GM19467 (cell line): ENCODE measurements around the gene PDGFD.
"Not testable (repeated sequence)": the region's sequence is repeated elsewhere in the genome, so short reads cannot be mapped to it uniquely, and the experiment has no call there.

Experiments
- ATAC-seq: cut with Tn5 transposase; IDR thresholded peaks from one replicate; pipeline ENCODE4 v1.9.1; 2021; ENCODE audit warnings: mild to moderate bottlenecking, moderate library complexity; ENCODE audit not compliant: unreplicated experiment

The PDGFD gene

GRCh38 chr11:104057908-104058307 lies 106.0 kb downstream of the PDGFD start:
- no peak for ATAC-seq

DNA sequence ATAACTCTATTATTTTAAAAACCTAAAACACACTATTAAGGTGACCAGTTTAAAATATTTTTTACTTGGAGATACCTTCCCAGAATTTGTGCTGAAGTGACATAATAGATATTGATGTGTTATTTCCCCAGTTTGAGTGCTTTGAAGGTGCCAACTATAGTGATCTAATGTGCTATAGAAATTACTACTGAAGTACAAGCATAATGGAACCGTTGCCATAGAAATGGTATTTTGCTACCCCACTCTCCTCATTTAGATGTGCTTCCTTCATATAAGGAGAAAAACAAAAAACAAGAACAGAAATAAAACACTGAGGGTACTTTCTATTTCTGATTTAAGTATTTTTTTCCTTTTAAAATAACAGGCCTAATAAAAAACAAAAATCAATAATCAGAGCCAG lies 108.4 kb downstream of the PDGFD start:
- no peak for ATAC-seq

DNA sequence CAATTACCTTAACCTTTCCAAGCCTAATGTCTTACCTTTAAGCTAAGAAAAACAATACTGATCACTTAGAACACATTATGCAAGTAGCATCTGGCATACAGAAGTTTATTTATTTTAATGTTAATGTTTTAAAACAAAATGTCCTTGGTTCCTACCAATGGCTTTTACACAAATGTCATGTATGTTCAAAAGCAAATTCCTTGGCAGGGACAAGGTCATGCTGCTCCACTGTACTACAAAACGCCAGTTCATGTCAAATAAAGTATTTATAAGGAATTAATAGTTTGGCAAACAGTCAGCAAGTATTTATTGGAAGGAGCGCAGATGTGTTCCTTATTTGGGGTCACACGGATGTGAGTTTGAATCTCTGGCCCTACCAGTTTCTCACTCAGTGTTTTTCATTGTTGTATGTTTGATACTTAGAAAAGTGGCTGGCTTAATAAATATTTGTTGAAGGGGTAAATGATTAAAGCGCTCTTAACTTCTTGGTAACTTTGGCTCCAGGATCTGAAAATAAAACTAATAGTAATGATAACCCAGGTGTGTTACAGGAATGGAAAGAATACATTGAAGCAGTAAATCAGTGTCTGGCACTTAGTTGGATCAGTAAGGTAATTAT lies 108.9 kb downstream of the PDGFD start:
- no peak for ATAC-seq

- ATAC-seq, result no peak
Measured at GRCh38 chr11:104053743-104054478, 110.0 kb downstream of the PDGFD start.

GRCh38 chr11:104051778-104052177 lies 112.2 kb downstream of the PDGFD start:
- no peak for ATAC-seq

DNA sequence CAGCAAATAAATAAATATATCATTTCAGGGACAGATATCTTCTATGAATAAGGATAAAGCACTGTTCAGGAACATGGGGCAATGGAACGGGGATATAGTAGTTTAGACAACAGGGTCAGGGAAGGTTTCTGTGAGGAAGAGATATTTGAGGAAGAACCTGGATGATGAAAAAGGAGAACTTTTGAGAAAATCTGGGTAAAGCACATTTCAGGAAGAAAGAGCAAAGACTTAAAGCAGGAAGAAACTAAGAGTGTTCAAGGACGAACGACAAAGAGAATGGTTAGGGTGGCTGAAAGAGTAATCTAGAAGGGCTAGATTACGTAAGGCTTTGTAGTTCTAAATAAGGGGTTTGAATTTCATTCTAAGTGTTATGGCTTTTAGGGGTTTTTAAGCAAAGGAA lies 114.8 kb downstream of the PDGFD start:
- ATAC-seq, result no peak

GRCh38 chr11:104046858-104047257 lies 117.1 kb downstream of the PDGFD start:
- not testable (repeated sequence) for ATAC-seq

DNA sequence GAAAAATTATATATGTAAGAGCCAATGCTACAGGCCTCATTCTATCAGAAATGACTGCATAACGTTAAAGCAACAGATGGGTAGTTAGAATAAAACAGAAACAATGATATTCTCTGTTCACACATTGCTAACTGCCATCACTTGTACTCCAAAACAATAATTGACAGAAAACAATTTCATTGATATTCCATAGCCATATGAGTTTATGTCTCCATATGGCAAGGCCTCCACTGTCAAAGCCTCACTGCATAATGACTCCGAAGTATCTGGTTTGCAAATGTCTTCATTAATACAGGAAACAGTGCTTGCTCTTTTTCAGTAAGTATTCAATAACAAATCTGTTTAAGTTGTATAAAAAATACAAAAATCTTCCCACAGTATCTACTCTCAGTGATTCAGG lies 117.6 kb downstream of the PDGFD start:
- ATAC-seq, result no peak

DNA sequence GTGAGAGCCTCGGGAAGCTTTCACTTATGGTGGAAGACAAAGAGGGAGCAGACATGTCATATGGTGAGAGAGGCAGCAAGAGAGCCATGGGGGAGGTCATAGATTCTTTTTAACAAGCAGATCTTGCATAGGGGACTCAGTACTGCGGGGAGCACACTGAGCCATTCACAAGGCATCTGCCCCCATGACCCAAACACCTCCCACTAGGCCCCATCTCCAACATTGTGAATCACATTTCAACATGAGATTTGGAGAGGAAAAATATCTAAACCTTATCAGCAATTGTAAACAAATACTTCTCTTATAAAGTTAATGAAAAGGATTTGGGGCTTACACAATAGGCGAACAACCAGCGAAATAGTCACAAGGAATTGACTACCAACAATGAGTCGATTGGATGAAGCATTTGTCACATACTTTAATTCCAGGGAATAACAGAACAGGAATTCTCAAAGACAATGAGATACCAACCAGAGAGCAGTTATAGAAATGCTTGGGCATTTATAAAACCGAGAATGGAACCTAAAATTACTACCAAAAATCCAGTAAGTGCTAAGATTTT lies 120.2 kb downstream of the PDGFD start:
- no peak for ATAC-seq

DNA sequence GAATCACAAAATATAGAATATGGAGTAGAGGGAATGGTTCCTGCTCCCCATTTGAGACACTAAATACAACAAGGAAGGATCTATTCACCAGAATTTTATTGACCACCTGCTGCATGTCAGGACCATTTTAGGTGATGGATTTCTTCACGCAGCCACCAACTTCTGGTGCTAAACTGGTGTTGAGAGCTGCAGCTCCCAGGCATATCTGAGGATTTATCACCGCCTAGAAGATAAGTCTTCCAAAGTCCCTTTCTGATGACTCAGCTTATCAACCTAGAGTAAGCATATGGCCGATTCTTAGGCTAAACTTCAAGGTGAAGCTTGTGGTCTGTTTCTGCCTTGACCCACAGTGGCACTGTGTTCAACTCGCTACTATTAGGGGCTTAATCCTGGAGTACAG lies 120.8 kb downstream of the PDGFD start:
- no peak for ATAC-seq

GRCh38 chr11:104041792-104042191 lies 122.2 kb downstream of the PDGFD start:
- ATAC-seq, result no peak

GRCh38 chr11:104036995-104037394 lies 127.0 kb downstream of the PDGFD start:
- ATAC-seq, result no peak

DNA sequence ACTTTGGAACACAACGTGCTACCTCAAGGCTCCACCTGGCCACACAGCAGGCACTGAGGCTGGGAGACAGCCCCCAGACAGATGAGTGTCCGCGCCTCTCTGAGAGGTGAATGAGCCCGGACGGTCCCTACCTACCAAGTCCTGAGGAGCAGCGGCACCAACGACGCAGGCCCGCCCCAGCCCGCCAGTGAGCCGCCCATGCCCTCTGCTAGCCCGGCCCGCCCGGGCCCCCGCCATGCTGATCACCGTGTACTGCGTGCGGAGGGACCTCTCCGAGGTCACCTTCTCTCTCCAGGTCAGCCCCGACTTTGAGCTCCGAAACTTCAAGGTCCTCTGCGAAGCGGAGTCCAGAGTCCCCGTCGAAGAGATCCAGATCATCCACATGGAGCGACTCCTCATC lies 127.4 kb downstream of the PDGFD start, which contains the start of gene DDI1:
Gene DDI1, plus strand, starts transcription at position 53 of the 400 bp plus-strand sequence. Its CDS starts 183 bp downstream, at position 236.
- ATAC-seq, result no peak

GRCh38 chr11:104033561-104033960 lies 130.4 kb downstream of the PDGFD start:
- ATAC-seq, result no peak

DNA sequence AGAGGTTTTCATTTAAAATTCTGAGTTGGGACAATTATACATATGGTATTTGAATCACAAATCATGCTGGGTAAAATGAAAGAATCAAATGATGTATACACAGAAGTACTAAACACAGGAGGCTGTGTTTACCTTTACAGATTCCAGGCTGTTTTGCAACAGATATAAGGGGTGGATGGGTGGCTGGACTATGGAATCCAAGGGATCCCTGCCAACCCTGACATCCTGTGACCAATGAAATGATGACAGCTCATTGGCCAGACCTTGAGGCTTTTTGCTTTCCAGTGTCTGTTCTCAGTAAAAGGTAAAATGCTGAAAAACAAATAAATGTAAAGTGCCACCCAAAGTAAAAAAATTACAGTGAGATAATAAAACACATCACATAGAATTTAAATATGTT lies 130.8 kb downstream of the PDGFD start:
- no peak for ATAC-seq

DNA sequence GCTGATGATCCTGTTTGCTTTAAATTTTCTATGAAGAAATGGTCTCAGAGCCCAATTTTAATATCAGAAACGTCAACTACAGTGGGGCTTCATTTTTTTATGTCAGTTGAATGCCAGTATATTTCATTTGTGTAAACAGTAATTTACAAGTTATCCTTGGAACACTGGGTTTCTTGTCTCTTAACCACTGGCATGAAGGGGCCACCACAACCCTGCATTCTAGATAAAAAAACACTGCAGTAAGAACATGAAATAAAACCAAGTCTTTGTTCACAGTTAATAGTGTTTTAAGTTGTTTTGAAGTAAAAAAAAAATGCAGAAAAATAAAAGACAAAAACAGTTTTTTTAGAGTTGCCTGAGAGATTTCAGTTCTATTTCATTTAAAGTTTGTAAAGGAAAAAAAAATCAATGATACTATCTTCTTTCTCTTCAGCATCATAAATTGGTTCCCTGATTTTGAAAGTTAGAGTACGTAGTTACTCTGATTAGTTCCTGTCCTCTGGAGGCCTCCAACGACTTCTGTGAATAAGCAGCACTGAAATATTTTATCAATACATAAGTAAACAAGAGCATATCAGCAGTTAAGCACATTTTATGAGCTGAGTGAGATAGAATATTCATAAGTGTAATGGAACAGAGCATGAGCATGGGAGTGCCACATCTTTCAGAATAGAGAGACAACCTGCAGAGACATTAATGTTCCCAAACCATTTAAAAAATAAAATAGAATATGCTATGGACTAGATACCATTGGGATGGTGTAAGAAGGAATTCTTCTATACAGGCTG lies 135.3 kb downstream of the PDGFD start:
- ATAC-seq, result no peak

DNA sequence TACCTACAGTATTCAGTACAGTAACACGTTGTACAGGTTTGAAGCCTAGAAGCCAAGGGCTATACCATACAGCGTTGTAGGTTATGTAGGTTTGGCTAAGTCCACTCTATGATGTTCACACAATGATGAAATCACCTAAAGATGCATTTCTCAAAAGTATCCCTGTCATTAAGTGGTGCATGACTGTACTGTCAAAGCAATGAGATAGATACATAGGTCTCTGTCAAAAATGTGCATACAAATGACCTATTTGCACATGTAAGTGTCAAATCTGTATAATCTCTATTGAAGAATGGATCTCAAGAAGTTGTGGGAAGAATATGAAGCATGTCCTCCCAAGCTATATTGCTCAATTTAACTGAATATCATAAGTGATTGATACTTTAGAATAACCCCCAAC lies 139.4 kb downstream of the PDGFD start:
- ATAC-seq, result no peak

DNA sequence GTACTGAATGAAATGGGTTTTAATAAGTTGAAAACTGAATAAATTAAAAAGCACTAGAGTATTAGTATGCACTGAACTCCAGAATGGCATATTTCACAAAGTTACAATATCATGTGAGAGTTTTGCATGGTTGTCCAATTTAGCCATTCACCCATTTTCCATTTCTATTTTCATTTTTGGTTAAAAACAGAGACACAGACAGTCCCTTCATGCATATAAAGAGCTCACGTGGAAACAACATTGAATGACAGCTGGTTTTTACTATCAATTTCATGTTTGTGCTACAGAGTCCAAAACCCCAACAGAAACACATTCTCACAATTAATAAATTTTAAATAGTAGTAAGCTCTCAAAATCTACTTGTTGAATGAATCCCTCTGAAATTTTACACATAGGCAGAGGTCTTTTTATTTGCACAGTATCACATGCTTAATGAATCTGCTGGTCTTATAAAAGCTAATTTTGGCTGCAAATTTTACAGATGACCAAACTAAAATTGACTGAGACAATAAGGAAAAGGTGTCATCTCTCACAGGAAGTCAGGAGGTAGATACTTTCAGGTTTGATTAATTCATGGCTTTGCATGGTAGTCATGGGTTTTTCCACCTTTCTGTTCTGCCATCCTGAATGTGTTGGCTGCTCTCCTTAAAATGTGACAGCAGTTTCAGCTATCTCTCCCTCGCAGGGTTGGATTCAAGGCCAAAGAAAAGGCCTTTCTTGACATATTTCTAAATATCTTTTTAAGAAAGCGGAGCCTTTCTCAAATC lies 148.1 kb downstream of the PDGFD start:
- ATAC-seq, result peak; percentile 95

DNA sequence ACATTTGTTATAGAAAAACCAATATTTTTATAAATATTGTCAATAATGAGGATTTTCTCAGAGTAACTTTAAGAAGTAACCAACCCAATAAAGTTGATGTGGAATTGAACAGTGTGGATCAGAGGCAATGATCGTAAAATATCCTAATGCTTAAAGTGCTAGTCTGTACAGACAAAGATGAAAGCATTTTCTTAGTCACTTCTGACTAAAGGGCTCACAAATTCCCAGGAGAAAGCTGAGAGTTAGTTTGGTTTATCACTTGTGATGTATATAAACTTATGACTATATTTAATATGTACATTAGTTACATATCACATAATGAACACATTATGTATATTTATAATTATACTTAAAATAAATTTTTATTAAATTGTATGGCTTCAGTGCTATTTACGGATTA lies 152.9 kb downstream of the PDGFD start:
- ATAC-seq, result no peak

DNA sequence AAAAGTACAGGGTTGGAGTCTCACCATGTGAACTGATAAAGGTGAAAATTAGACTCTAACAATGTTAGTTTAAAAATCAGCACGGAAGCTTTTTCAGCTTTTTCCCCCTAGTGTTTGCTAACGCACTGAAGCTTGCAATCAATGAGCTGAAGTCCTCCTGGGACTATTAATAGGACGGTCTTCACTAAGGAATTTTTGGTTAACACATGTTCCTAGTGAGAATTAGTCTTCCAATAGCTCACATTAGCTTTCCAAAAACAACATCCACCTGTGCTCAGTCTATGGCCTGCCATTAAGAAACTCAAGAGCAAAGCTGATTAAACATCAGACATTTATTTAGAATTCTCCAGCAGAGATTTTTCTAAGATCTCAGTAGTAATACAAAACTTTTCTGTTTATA lies 154.2 kb downstream of the PDGFD start:
- no peak for ATAC-seq
